Measurements from ENCODE around the gene MME. TPM values are rescaled to one million over a fixed set of nuclear protein-coding genes. Genes with fewer than 3 reads are reported as not detected.

Gene MME
- total and polyA plus RNA-seq, 2 of the 4 experiments (the other 2 are of a cell fraction): 11.7 to 22.8 TPM

GRCh38 chr3:155097009-155097349, 16.9 kb downstream of the MME start:
- BruUV-seq (replicated peaks): no TSS peak
- no CpG with 5 or more reads among the region's 2 CpGs for WGBS, 2 experiments (ENCODE audit: extremely low coverage in 2 of 2, insufficient read length in 1 of 2)
- in situ Hi-C loops (cut with MboI; ENCODE audit: low sequenced_read_pairs): no loop called here

More at GRCh38 chr3:155097009-155097349, 16.9 kb downstream of the MME start:
- Histone ChIP-seq H3K27ac (ENCODE audit: insufficient read depth, low read length) (no peak overlapping the region), H3K79me1 (ENCODE audit: low read depth in 1 of 2, low read length in 2 of 2) (no peaks in the 10 kb centered on the region), H3K56ac (ENCODE audit: extremely low read depth, insufficient read depth, low read length) (no peak overlapping the region), H3K23ac (ENCODE audit: low read depth, low read length) (no peak overlapping the region), H4K91ac (ENCODE audit: insufficient read depth, low read depth, low read length) (no peak overlapping the region), H4K5ac (ENCODE audit: low read depth, low read length) (no peak overlapping the region), H2AK5ac (ENCODE audit: low read depth, low read length) (no peak overlapping the region), H3K9me3 (ENCODE audit: control insufficient read depth, insufficient read depth, low read length) (peaks cover 2% of the 10 kb centered on the region; the same call in 1 of the 2 replicates), H3K14ac (replicated peaks; ENCODE audit: low read depth, low read length) (no peak overlapping the region), H3K18ac (ENCODE audit: low read depth, low read length) (no peak overlapping the region), H3K9me1 (ENCODE audit: insufficient read depth, low read length) (no peaks in the 10 kb centered on the region), H2BK120ac (ENCODE audit: low read depth, low read length) (no peak overlapping the region), H3K4me1 (ENCODE audit: control insufficient read depth, insufficient read depth, low read length) (no peaks in the 10 kb centered on the region), H3K36me3 (ENCODE audit: control insufficient read depth, insufficient read depth, low read length) (no peaks in the 10 kb centered on the region), H2BK5ac (ENCODE audit: low read depth, low read length, poor library complexity, severe bottlenecking) (no peak overlapping the region), H3K9ac (ENCODE audit: low read depth, low read length) (no peak overlapping the region), H3K27me3 (ENCODE audit: control insufficient read depth, insufficient read depth, low read length) (peaks cover 2% of the 10 kb centered on the region; the same call in 1 of the 2 replicates), H2BK20ac (ENCODE audit: low read depth, low read length) (no peak overlapping the region), H2BK15ac (ENCODE audit: low read depth, low read length) (no peak overlapping the region), H3K4ac (ENCODE audit: low read depth, low read length) (no peak overlapping the region), H2AFZ (replicated peaks; ENCODE audit: low read length, poor library complexity) (no peak overlapping the region), H3K4me2 (ENCODE audit: low read depth, low read length) (no peak overlapping the region), H4K20me1 (ENCODE audit: insufficient read depth, low read length) (no peaks in the 10 kb centered on the region), H3K4me3 (ENCODE audit: insufficient read depth, low read depth, low read length) (no peak overlapping the region), H2AK9ac (replicated peaks; ENCODE audit: low read depth, low read length, poor library complexity) (no peak overlapping the region), H4K8ac (ENCODE audit: low read depth in 2 of 2, low read length in 2 of 2) (no peak overlapping the region)
- TF ChIP-seq FOS (IDR thresholded peaks at IDR 0.05; ENCODE audit: low read depth, low read length) (no peak), CTCF (conservative IDR thresholded peaks at IDR 0.05; ENCODE audit: low read depth, low read length) (no peak), ELK1 (IDR thresholded peaks at IDR 0.05; ENCODE audit: borderline replicate concordance, low read depth, low read length) (no peak), CHD1 (IDR thresholded peaks at IDR 0.05; ENCODE audit: low read depth, low read length) (no peak), RAD21 (IDR thresholded peaks at IDR 0.05; ENCODE audit: low read length) (no peak), NFE2L2 (IDR thresholded peaks at IDR 0.05; ENCODE audit: low read depth, low read length) (no peak), CEBPB (IDR thresholded peaks at IDR 0.05; ENCODE audit: low read depth, low read length) (no peak), RCOR1 (IDR thresholded peaks at IDR 0.05; ENCODE audit: insufficient replicate concordance, low read length) (no peak), BHLHE40 (IDR thresholded peaks at IDR 0.05; ENCODE audit: low read depth, low read length) (no peak), SMC3 (IDR thresholded peaks at IDR 0.05; ENCODE audit: low read depth, low read length) (no peak), MAFK (IDR thresholded peaks at IDR 0.05; ENCODE audit: low read depth, low read length) (no peak), POLR2A (IDR thresholded peaks at IDR 0.05; ENCODE audit: low read depth, low read length) (no peak), MXI1 (IDR thresholded peaks at IDR 0.05; ENCODE audit: borderline replicate concordance, low read depth, low read length) (no peak), MAZ (IDR thresholded peaks at IDR 0.05; ENCODE audit: borderline replicate concordance, low read depth, low read length) (no peak)
- TF ChIP-seq, protein P1, sequence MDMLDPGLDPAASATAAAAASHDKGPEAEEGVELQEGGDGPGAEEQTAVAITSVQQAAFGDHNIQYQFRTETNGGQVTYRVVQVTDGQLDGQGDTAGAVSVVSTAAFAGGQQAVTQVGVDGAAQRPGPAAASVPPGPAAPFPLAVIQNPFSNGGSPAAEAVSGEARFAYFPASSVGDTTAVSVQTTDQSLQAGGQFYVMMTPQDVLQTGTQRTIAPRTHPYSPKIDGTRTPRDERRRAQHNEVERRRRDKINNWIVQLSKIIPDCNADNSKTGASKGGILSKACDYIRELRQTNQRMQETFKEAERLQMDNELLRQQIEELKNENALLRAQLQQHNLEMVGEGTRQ (IDR thresholded peaks at IDR 0.05; ENCODE audit: low read depth, low read length): no peak
- dilution Hi-C loops (cut with HindIII; ENCODE audit: low sequenced_read_pairs, unreplicated experiment): no loop called here
- DNase-seq: no peak
- CTCF ChIA-PET: no interaction called here
- POLR2A ChIA-PET (ENCODE audit: unreplicated experiment): no interaction called here
- intact Hi-C loops (cut with micrococcal nuclease): no loop called here
- ATAC-seq (ENCODE audit: low read depth): no peak
